ENCODE data around the gene RPTOR.
A peak's percentile ranks its signal among the peaks of the same experiment; 100 is the strongest.

RPTOR gene

DNA sequence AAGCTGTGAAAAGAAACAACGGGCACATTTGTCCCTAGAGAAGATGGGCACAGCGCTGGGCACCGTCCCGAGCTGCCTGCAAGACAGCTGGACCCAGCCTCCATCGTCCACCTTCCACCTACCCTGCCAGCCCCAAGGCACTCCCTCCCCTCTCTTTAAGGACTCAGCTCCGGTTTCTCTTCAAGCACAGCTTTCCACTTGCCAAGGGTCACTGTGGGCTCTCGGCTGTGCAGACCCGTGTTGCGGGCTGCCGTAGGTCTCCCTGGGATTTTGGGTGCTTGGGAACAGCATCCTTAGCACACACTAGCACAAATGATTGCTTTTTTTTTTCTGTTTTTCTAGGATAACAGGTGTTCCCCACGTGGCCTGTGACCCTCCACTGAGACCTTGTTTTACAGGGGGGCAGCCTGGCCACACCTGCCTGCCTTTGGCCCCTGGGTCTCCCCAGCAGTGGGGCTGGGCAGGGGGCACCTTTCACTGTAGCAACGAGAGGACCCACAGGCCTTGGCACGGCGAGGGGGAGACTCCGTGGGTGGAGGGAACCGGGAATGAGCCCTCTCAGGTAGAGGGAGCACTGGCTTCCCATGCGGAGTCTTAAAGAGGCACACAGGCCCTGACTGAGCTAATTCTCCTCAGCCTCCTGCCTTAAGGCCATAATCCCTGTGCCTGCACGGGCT, 448.4 kb downstream of the RPTOR start:
- ChIA-PET CTCF (interaction anchor here (0.8 to 2.7 kb wide), 3 partner anchors 17 to 109 kb away, joined by 3 to 14 read pairs (median 4); no protein-coding TSS in a partner anchor), POLR2A (interaction anchor here (0.7 to 1.0 kb wide), 2 partner anchors 11 to 42 kb away, joined by 3 to 4 read pairs; partner anchors contain the start of gene BAIAP2)
- TF ChIP-seq ZNF677 (tag by site-specific recombination; IDR thresholded peaks at IDR 0.05), result no peak
- TF ChIP-seq, protein P1, sequence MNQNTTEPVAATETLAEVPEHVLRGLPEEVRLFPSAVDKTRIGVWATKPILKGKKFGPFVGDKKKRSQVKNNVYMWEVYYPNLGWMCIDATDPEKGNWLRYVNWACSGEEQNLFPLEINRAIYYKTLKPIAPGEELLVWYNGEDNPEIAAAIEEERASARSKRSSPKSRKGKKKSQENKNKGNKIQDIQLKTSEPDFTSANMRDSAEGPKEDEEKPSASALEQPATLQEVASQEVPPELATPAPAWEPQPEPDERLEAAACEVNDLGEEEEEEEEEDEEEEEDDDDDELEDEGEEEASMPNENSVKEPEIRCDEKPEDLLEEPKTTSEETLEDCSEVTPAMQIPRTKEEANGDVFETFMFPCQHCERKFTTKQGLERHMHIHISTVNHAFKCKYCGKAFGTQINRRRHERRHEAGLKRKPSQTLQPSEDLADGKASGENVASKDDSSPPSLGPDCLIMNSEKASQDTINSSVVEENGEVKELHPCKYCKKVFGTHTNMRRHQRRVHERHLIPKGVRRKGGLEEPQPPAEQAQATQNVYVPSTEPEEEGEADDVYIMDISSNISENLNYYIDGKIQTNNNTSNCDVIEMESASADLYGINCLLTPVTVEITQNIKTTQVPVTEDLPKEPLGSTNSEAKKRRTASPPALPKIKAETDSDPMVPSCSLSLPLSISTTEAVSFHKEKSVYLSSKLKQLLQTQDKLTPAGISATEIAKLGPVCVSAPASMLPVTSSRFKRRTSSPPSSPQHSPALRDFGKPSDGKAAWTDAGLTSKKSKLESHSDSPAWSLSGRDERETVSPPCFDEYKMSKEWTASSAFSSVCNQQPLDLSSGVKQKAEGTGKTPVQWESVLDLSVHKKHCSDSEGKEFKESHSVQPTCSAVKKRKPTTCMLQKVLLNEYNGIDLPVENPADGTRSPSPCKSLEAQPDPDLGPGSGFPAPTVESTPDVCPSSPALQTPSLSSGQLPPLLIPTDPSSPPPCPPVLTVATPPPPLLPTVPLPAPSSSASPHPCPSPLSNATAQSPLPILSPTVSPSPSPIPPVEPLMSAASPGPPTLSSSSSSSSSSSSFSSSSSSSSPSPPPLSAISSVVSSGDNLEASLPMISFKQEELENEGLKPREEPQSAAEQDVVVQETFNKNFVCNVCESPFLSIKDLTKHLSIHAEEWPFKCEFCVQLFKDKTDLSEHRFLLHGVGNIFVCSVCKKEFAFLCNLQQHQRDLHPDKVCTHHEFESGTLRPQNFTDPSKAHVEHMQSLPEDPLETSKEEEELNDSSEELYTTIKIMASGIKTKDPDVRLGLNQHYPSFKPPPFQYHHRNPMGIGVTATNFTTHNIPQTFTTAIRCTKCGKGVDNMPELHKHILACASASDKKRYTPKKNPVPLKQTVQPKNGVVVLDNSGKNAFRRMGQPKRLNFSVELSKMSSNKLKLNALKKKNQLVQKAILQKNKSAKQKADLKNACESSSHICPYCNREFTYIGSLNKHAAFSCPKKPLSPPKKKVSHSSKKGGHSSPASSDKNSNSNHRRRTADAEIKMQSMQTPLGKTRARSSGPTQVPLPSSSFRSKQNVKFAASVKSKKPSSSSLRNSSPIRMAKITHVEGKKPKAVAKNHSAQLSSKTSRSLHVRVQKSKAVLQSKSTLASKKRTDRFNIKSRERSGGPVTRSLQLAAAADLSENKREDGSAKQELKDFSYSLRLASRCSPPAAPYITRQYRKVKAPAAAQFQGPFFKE (tag by site-specific recombination; IDR thresholded peaks at IDR 0.05; ENCODE audit: borderline replicate concordance), result no peak
- TF ChIP-seq SCRT2 (tag by site-specific recombination; IDR thresholded peaks at IDR 0.05), result peak; percentile 57; the same call in 1 of the 2 replicates
- TF ChIP-seq, protein P2, sequence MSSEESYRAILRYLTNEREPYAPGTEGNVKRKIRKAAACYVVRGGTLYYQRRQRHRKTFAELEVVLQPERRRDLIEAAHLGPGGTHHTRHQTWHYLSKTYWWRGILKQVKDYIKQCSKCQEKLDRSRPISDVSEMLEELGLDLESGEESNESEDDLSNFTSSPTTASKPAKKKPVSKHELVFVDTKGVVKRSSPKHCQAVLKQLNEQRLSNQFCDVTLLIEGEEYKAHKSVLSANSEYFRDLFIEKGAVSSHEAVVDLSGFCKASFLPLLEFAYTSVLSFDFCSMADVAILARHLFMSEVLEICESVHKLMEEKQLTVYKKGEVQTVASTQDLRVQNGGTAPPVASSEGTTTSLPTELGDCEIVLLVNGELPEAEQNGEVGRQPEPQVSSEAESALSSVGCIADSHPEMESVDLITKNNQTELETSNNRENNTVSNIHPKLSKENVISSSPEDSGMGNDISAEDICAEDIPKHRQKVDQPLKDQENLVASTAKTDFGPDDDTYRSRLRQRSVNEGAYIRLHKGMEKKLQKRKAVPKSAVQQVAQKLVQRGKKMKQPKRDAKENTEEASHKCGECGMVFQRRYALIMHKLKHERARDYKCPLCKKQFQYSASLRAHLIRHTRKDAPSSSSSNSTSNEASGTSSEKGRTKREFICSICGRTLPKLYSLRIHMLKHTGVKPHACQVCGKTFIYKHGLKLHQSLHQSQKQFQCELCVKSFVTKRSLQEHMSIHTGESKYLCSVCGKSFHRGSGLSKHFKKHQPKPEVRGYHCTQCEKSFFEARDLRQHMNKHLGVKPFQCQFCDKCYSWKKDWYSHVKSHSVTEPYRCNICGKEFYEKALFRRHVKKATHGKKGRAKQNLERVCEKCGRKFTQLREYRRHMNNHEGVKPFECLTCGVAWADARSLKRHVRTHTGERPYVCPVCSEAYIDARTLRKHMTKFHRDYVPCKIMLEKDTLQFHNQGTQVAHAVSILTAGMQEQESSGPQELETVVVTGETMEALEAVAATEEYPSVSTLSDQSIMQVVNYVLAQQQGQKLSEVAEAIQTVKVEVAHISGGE (tag by site-specific recombination; conservative IDR thresholded peaks at IDR 0.05; ENCODE audit: low read depth), result no peak
- no peak for TF ChIP-seq ZNF24 (tag by site-specific recombination; IDR thresholded peaks at IDR 0.05)
- no peak for TF ChIP-seq ZNF19 (tag by site-specific recombination; IDR thresholded peaks at IDR 0.05; ENCODE audit: low read depth)
- no peak for TF ChIP-seq ZNF23 (tag by site-specific recombination; IDR thresholded peaks at IDR 0.05; ENCODE audit: borderline replicate concordance)
- TF ChIP-seq ZNF426 (tag by site-specific recombination; IDR thresholded peaks at IDR 0.05), result no peak
- TF ChIP-seq ZNF768 (tag by site-specific recombination; IDR thresholded peaks at IDR 0.05), result no peak
- TF ChIP-seq KLF9 (tag by site-specific recombination; IDR thresholded peaks at IDR 0.05; ENCODE audit: low read depth), result no peak
- no peak for TF ChIP-seq ZNF335 (tag by site-specific recombination; conservative IDR thresholded peaks at IDR 0.05)
- TF ChIP-seq ZFP41 (tag by site-specific recombination; IDR thresholded peaks at IDR 0.05; ENCODE audit: borderline replicate concordance), result no peak
- peak; percentile 13; the same call in 1 of the 2 replicates for TF ChIP-seq GLIS2 (tag by site-specific recombination; IDR thresholded peaks at IDR 0.05)
- TF ChIP-seq, protein P3, sequence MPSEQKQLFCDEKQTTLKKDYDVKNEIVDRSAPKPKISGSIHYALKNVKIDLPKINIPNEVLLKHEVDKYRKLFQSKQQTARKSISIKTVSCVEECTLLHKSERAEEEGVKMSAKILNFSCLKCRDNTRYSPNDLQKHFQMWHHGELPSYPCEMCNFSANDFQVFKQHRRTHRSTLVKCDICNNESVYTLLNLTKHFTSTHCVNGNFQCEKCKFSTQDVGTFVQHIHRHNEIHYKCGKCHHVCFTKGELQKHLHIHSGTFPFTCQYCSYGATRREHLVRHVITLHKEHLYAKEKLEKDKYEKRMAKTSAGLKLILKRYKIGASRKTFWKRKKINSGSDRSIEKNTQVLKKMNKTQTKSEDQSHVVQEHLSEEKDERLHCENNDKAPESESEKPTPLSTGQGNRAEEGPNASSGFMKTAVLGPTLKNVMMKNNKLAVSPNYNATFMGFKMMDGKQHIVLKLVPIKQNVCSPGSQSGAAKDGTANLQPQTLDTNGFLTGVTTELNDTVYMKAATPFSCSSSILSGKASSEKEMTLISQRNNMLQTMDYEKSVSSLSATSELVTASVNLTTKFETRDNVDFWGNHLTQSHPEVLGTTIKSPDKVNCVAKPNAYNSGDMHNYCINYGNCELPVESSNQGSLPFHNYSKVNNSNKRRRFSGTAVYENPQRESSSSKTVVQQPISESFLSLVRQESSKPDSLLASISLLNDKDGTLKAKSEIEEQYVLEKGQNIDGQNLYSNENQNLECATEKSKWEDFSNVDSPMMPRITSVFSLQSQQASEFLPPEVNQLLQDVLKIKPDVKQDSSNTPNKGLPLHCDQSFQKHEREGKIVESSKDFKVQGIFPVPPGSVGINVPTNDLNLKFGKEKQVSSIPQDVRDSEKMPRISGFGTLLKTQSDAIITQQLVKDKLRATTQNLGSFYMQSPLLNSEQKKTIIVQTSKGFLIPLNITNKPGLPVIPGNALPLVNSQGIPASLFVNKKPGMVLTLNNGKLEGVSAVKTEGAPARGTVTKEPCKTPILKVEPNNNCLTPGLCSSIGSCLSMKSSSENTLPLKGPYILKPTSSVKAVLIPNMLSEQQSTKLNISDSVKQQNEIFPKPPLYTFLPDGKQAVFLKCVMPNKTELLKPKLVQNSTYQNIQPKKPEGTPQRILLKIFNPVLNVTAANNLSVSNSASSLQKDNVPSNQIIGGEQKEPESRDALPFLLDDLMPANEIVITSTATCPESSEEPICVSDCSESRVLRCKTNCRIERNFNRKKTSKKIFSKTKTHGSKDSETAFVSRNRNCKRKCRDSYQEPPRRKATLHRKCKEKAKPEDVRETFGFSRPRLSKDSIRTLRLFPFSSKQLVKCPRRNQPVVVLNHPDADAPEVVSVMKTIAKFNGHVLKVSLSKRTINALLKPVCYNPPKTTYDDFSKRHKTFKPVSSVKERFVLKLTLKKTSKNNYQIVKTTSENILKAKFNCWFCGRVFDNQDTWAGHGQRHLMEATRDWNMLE (tag by site-specific recombination; conservative IDR thresholded peaks at IDR 0.05; ENCODE audit: low read depth), result no peak
- TF ChIP-seq ZNF324 (tag by site-specific recombination; IDR thresholded peaks at IDR 0.05), result no peak
- TF ChIP-seq ZNF114 (tag by site-specific recombination; IDR thresholded peaks at IDR 0.05), result no peak
- TF ChIP-seq ZNF555 (tag by site-specific recombination; conservative IDR thresholded peaks at IDR 0.05), result no peak
- TF ChIP-seq GLIS1 (tag by site-specific recombination; IDR thresholded peaks at IDR 0.05), result peak; percentile 20; the same call in 1 of the 2 replicates
- no peak for TF ChIP-seq ZNF366 (tag by site-specific recombination; conservative IDR thresholded peaks at IDR 0.05)
- TF ChIP-seq WT1 (tag by site-specific recombination; IDR thresholded peaks at IDR 0.05), result no peak
- Histone ChIP-seq H3K27ac (ENCODE audit: extremely low read depth, low read depth, low read length) (no peak overlapping the region), H3K4me1 (ENCODE audit: control insufficient read depth, insufficient read depth, low read length) (peaks cover 2% of the 10 kb centered on the region; the same call in 1 of the 2 replicates), H3K4me3 (ENCODE audit: low read depth, low read length) (no peak overlapping the region), H3K36me3 (ENCODE audit: control insufficient read depth in 2 of 2, insufficient read depth in 1 of 2, low read length in 2 of 2) (peaks cover 0 to 30% of the 10 kb centered on the region in 2 experiments; a peak in 2 of 3 replicates), H3K9me3 (ENCODE audit: control insufficient read depth, insufficient read depth, low read depth, low read length) (no peaks in the 10 kb centered on the region)
